GM19099 (cell line): ENCODE data around the gene LRRC10.

Experiments used
- POLR2A ChIP-seq: IDR thresholded peaks from 3 replicates; pipeline ENCODE4 v1.6.1; 2011; ENCODE audit warnings: low read depth; ENCODE audit not compliant: insufficient read length; ENCODE audit errors: extremely low read depth

LRRC10 gene, protein sequence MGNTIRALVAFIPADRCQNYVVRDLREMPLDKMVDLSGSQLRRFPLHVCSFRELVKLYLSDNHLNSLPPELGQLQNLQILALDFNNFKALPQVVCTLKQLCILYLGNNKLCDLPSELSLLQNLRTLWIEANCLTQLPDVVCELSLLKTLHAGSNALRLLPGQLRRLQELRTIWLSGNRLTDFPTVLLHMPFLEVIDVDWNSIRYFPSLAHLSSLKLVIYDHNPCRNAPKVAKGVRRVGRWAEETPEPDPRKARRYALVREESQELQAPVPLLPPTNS

DNA sequence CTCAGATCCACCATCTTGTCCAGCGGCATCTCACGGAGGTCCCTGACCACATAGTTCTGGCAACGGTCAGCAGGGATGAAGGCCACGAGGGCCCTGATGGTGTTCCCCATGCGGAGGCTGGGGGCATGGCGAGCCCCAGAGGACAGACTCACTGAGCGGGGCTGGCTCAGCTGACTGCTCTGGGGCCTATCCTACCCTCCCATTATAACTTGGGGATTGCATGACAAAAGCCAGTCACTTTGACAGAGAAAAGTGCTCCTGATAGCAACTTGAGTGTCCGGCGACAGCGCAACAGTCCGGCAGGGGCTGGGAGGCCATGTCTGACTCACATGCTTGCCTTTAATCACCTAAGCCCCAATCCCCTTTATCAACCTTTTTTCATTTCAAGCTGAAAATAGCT lies at the start of gene LRRC10:
TSS of gene LRRC10 (minus strand) at position 179 of the 400 bp plus-strand sequence. CDS start at position 110, 69 bp downstream.
- TF ChIP-seq POLR2A: no peak

DNA sequence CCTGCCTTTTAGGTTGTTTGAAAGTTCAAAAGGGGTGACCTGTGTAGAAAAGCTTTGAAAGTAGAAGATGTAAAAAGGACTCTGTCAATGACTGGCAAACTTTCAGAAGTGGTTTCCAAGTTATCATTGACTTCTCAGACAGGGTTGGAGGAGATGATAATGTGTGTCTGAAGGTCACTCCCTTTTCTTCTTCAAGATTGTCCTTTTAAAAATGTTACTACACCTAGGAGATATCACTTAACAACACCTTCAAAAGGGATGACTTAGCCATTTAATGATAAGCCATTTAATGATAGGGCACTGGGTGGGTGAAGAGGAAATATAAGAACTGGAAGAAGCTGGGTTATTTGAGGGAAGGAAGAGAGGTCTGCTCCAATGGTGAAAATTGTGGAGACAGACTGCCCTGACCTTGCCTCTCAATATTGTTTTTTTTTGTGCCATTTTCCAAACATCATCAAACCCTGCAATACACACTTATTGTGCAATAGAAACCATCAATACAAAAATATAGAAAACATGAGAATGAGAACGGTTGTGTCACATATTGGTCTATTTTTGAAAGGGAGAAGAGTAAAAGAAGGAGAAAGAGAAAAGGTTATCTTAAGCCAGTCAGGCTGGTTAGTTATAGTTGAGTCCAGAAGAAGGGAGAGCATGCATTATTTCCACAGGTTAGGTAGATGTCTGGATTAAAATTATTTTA lies 49.6 kb upstream of the LRRC10 start:
- TF ChIP-seq POLR2A: no peak

DNA sequence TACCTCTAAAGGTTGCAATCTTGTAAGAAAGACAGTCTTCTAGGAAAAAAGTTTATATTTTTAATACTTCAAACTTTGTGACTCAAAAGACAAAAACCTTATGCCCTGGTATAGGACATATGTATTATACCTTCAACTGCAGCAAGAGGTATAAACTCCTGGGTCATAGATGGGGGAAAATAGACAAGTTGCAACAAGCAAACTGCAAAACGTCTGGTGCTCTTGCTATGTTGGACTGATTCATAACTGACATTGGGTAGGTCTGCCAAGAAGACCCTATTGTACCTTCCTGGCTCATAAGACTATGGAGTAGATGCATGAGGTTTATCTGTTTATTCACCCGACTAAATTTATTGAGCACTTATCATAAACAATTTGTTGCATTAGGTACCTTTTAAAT lies 47.5 kb upstream of the LRRC10 start:
- TF ChIP-seq POLR2A: no peak

DNA sequence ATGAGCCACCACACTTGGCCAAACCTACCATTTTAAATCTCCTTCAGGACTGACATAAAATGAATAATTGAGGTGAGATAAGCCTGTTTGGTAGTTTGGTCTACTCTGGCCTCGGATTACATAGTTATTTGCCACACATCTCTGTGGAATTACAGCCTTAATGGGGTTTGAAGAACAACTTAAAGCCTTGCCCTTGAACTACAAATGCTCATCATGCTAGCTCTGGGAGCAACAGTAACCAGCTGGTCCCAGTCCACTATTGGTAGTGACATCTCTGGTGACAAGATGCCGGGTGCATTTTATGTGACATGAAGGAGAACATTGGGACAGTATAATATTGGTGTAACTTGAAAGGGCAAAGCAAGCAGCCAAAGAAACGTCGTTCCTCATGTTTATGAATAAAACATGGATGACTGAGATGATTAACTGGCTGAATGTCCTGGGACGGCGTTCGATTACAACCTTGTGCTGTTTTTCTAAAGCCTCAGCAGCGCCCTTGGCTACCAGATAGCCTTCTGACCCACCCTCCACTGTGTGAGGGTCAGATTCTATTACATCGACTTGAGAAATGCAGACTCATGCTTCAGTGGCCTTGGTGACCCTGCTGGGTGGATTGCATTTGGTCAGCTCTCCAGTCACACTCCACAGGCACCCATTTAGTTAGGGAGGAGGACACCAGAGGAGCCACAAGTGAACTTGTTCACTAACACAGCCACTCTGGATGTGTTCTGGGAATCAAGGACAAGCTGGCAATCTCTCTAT lies 46.9 kb upstream of the LRRC10 start:
- no peak for TF ChIP-seq POLR2A

DNA sequence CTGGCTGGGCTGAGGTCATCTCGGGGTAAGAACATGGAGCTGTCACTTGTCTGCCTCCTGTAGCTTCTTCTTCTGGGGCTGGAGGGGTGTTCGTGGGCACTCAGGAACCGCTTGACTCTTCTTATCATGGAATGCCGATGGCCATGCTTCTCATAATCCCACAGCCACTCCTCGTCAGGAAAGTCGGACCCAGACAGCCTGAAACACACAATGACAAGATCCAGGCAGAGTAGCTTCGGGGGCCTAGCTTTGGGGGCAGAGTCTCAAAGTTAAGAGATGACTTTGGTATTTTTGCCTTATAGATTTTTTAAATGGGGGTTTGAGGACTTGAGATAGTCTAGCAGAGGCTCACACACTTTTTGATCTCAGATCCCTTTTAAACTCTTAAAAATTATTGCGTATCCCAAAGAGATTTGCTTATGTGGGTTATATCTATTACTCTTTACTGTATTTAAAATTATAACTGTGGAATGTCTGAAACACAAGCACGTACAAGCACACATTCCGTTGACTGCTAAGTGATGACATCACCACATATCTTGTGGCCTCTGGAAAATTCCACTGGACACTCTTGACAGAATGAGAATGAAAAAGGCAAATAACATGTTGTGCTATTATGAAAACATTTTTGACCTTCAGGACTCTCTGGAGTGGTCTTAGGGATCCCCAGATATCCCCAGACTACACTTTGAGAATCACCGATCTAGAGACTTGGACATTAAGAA lies 45.1 kb upstream of the LRRC10 start:
- no peak for TF ChIP-seq POLR2A

DNA sequence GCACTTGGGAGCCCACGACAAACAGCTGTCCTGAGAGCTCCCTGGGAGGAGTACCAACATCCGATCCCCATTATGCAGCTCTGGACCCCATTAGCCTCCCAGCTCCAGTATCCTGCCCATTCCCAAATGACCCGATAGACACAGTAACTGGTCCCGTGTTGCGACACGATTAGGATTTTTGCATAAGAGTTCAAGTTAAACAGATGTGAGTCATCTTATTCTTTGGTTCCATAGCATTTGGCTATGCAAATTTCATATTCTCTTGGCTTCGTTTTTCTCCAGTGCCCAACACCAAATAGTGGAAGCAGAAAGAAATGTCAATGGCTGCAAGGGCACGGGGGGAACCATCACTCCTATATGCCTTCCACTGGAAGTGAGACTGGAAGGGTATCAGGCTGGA lies 43.0 kb upstream of the LRRC10 start:
- TF ChIP-seq POLR2A: no peak

DNA sequence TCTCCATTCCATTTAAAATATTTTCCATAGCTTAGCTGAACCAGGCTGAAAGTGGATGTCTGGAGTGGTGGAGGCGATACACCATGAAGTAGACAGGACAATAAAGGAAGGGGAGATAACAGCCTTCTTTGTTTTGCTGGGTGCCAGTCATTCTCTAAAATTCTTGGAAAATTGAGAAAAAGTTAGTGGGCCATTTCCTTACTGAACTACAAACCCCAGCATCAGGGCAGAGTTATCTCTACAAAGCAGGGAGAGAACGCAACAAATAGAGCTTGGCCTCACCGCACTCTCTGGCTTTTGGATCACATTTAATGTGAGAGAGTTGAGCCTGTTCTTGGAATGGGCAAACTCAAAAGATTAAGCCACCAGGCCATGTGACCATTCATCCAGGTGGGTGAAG lies 41.2 kb upstream of the LRRC10 start:
- TF ChIP-seq POLR2A: no peak

DNA sequence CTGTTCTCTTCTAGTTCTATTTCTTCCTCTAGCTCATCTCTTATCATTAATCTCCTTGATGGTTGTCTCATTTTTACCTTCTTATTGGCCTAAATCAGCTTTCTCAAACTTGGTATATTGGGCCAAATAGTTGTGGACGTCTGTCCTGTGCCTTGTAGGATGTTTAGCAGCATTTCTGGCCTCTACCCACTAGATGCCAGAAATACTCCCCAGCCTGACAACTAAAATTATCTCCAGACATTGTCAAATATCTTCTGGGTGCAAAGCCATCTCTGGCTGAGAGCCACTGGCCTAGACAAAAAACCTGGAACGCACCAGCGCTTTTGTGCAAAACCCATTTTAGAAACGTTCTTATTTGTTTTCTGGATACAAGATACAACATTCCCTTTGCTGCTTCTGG lies 38.8 kb upstream of the LRRC10 start:
- no peak for TF ChIP-seq POLR2A

DNA sequence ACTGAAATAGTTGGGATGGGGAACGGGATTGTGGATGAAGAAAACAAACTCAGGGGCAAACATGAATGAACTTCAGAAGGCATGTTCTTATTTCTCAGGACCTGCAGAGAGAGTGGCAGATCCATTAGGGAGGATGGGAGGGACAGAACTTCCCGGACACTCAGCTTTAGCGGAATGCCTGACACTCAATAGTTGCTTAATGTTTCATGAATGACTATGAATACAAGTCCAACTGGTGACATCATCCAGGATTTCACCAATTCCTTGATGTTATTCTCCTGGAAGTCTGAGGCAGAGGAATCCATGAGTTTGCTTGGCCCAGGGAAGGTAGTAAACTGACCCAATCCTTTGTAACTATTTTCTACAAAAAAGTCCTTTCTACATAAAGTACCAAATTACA lies 37.8 kb upstream of the LRRC10 start:
- TF ChIP-seq POLR2A: no peak

DNA sequence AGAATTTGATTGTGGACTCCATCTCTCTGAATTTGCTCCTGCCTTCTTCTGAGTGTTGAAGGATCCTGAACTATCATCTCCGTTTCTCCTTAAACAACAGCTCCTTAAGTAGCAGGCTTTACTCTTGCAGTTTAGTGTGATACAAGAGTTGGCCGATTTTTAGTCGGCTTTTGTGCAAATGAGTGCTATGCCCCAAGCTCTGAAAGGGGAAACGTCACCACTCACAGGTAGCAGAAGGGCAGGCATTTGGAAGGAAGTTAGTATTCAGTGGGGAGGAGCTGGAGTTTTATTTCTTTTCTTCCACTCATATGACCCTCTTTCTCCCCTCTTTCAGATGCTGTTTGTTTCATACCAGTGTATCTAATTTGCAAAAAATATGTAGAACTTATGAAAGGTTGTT lies 36.5 kb upstream of the LRRC10 start:
- TF ChIP-seq POLR2A: no peak

DNA sequence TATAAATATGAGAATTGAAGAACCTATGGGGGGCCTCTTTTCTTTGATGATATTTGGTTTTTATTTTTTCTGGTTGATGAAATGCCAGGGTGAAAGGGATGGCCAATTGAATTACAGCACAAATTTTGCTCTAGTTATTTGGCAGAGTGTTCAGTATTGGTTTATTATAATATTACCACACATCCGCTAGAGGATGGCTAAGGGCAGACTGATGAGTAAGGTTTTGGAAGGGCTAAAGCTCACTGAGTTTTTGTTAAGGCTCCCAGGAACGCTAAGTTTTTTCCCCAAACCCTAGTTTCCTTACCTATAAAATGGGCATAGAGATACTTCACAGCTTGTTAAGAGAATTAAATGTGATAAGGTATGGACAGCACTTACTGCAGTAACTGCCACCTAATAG lies 34.3 kb upstream of the LRRC10 start:
- no peak for TF ChIP-seq POLR2A

DNA sequence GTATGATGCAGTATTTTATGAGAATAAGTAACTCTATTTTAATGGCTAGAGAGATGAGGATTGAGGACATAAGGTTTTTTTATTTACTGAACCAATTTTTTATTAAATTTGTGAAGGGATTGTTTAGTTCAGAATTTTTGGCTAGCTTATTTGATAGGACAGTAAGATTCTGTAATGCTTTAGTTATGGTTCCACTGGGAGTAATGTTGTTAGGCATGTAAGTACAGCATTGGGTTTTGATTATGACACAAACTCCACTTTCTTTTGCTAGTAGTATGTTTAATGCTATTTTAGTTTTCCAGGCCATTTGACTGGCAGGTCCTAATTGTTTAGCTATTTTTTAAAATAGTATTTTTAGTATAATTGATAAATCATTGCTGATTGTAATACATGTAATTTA lies 33.8 kb upstream of the LRRC10 start:
- TF ChIP-seq POLR2A: no peak

DNA sequence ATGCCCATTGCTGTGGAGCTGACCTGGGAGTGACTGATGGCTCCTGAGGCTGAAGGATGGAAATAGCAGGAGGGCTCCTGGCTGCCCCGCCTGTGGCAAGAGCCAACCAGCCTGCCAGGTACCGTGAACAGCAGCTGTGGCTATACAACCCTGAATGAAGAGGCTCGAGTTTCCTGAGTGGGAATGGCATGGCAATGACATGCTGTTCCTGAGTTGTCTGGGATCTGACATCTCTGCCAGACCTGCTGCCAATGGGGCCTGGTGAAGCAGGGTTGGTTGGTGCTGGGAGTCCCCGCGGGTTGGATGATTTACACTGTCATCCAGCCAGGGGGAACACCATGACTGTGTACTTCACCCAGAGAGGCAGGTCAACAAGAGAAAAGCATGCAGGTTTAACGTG lies 31.8 kb upstream of the LRRC10 start:
- TF ChIP-seq POLR2A: no peak

DNA sequence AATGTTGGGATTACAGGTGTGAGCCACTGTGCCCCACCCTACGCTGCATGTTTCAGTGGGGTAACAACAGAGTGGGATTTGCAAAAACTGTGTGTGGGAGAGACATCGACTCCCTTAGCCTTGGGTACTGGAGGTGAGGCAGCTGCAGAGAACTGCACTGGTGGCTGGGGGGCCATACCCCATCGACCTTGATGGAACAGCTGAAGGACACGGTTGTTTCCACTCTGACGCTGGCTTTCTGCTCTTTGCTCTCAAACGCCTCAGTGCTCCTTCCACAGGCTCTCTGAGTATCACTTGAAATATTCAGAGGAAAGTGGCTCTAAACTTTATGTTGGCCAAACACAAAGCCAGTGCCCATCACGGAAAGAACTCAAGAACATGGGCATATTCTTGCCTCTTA lies 30.8 kb upstream of the LRRC10 start:
- TF ChIP-seq POLR2A: no peak

DNA sequence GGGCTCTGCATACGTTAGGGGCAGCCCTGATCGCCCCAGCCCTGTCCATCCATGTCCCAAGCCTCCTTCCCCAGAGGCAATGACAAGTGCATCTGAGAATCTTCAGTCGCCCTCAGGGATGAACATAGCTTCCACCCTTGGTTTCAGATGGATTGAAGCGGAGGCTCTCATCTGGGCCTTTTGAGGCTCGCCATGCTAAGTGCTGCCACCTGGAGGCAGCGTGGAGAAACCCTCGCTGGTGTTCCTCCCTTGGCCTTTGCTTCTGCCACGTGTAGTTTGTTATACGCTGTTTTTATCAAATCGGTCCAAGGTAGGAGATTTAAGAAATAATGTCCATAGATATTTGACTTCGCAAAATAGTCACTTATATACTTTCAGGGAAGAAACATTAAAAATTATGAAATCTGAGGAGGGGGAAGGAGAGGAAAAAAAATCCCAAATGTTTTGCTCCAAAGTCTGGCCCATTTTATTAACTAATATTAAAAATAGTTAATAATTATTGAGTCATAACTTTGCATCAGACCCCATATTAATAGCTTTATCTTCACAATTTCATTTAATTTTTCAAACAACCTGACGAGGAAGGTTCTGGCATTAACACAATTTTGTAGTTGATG lies 28.8 kb upstream of the LRRC10 start:
- no peak for TF ChIP-seq POLR2A
